K562 (cell line): Measurements from ENCODE around the gene COL4A1. TPM values are rescaled to one million over a fixed set of nuclear protein-coding genes. Genes with fewer than 3 reads are reported as not detected.

Source experiments
- CBFA2T2 ChIP-seq: fragments of 450-650 bp; conservative IDR thresholded peaks from 2 replicates; pipeline ENCODE4 v1.6.1; 2017; ENCODE audit warnings: mild to moderate bottlenecking
- HDAC6 ChIP-seq: IDR thresholded peaks from 2 replicates; pipeline ENCODE4 v1.6.1; 2012; ENCODE audit warnings: low read depth, mild to moderate bottlenecking, control low read depth, inconsistent platforms, low read length, moderate library complexity
- IRF2 ChIP-seq: sonication (generic); formaldehyde crosslinking; IDR thresholded peaks from 2 replicates; pipeline ENCODE4 v1.8.1; 2022; ENCODE audit warnings: mild to moderate bottlenecking, missing genetic modification reagents
- MECOM ChIP-seq: fragments of 250-450 bp; sonication (Bioruptor Pico); IDR thresholded peaks from 2 replicates; pipeline ENCODE4 v1.8.0; 2022; ENCODE audit warnings: inconsistent platforms
- MITF ChIP-seq: IDR thresholded peaks from 2 replicates; pipeline ENCODE4 v1.6.1; 2014; ENCODE audit warnings: antibody characterized with exemption
- RUNX1 ChIP-seq: sonication (generic); IDR thresholded peaks from 2 replicates; pipeline ENCODE4 v1.6.1; 2016; ENCODE audit warnings: antibody characterized with exemption, low read depth
- SAFB ChIP-seq: fragments of 200-400 bp; formaldehyde crosslinking; IDR thresholded peaks from 2 replicates; pipeline ENCODE4 v1.6.1; 2017; ENCODE audit warnings: low read depth, low read length, borderline replicate concordance
- ZBTB43 ChIP-seq: sonication (generic); formaldehyde crosslinking; IDR thresholded peaks from 2 replicates; pipeline ENCODE4 v1.8.0; 2023; ENCODE audit warnings: mild to moderate bottlenecking, missing genetic modification reagents
- ZNF280B ChIP-seq: fragments of 250-450 bp; sonication (Bioruptor Pico); IDR thresholded peaks from 2 replicates; pipeline ENCODE4 v1.5.1; 2021; ENCODE audit warnings: mild to moderate bottlenecking
- polyA plus RNA-seq, 8 experiments: library from polyadenylated mRNA; depleted of rRNA in 4 of 8; stranded (reverse) in 5 of 8; unstranded in 3 of 8; fragments of >200 nt; fragmentation: Nextera tagmentation in 2 of 8; fragmentation: Illumina TruSeq in 1 of 8; extraction: Ambion mirVana in 2 of 8; extraction: Trizol in 1 of 8; gene quantifications; 2 replicates each; pipeline versions ENCODE4 v1.2.1 to v1.2.3, GENCODE V29; 2011 to 2014; ENCODE audit warnings: inconsistent platforms in 1 of 8, missing spikeins in 1 of 8
- total RNA-seq, 7 experiments: library from RNA; depleted of rRNA in 6 of 7; stranded (reverse); fragments of >200 nt in 6 of 7; fragmentation: Illumina TruSeq in 2 of 7; extraction: Trizol in 2 of 7; gene quantifications; 2 replicates each; pipeline versions ENCODE4 v1.2.1 to v1.2.3, GENCODE V29; 2011 to 2021; ENCODE audit warnings: low replicate concordance in 1 of 7
- TF ChIP-seq, protein P1 (sequence below): fragments of 250-450 bp; sonication (Bioruptor Pico); IDR thresholded peaks from 2 replicates; pipeline ENCODE4 v1.4.0; 2020; ENCODE audit warnings: borderline replicate concordance

Gene COL4A1
- total and polyA plus RNA-seq, 9 of the 15 experiments (the other 6 are each of a cell fraction or from before 2014, with no cell fraction given), result 0.35 TPM; not detected in 8

DNA sequence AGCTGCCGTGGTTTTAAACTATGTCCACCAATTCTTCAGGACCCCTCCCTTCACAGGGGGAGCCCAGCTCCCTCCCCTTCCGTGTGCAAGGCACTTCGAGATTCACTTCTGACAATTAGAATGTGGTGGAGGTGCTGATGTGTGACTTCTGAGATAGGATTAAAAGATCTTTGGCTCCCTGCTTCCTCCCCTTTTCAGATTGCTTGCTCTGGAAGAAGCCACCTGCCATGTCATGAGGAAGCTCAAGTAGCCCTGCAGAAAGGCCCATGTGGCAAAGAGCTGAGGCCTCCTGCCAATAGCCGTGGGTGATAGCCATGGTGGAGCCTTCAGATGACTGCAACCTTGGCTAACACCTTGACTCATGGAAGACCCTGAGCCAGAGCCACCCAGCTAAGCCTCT, 204.9 kb downstream of the COL4A1 start (continued):
- TF ChIP-seq MITF (no peak), SAFB (no peak), HDAC6 (no peak), MECOM (no peak), IRF2 (CRISPR knock-in tag) (no peak), RUNX1 (no peak), ZBTB43 (CRISPR knock-in tag) (no peak), ZNF280B (no peak), CBFA2T2 (no peak)
- TF ChIP-seq, protein P1, sequence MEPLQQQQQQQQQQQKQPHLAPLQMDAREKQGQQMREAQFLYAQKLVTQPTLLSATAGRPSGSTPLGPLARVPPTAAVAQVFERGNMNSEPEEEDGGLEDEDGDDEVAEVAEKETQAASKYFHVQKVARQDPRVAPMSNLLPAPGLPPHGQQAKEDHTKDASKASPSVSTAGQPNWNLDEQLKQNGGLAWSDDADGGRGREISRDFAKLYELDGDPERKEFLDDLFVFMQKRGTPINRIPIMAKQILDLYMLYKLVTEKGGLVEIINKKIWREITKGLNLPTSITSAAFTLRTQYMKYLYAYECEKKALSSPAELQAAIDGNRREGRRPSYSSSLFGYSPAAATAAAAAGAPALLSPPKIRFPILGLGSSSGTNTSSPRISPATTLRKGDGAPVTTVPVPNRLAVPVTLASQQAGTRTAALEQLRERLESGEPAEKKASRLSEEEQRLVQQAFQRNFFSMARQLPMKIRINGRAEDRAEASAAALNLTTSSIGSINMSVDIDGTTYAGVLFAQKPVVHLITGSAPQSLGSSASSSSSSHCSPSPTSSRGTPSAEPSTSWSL (CRISPR knock-in tag), result no peak
